Uterus (tissue), 2 donors: ENCODE results near the gene NSD2.

Source experiments
- POLR2A ChIP-seq, 2 donors: fragments of 450-650 bp; IDR thresholded peaks; one replicate each; pipeline ENCODE4 v1.6.1; 2016; ENCODE audit warnings: antibody characterized with exemption in 2 of 2, mild to moderate bottlenecking in 1 of 2, moderate library complexity in 1 of 2
- TF ChIP-seq, protein P1 (sequence below), 4 experiments: fragments of 200-600 bp in 2 of 4; fragments of 450-650 bp in 2 of 4; sonication (generic) in 2 of 4; IDR thresholded peaks; one replicate each; pipeline ENCODE4 v1.5.1; 2016 to 2019; ENCODE audit warnings: antibody characterized with exemption in 4 of 4, mild to moderate bottlenecking in 2 of 4, moderate library complexity in 1 of 4

DNA sequence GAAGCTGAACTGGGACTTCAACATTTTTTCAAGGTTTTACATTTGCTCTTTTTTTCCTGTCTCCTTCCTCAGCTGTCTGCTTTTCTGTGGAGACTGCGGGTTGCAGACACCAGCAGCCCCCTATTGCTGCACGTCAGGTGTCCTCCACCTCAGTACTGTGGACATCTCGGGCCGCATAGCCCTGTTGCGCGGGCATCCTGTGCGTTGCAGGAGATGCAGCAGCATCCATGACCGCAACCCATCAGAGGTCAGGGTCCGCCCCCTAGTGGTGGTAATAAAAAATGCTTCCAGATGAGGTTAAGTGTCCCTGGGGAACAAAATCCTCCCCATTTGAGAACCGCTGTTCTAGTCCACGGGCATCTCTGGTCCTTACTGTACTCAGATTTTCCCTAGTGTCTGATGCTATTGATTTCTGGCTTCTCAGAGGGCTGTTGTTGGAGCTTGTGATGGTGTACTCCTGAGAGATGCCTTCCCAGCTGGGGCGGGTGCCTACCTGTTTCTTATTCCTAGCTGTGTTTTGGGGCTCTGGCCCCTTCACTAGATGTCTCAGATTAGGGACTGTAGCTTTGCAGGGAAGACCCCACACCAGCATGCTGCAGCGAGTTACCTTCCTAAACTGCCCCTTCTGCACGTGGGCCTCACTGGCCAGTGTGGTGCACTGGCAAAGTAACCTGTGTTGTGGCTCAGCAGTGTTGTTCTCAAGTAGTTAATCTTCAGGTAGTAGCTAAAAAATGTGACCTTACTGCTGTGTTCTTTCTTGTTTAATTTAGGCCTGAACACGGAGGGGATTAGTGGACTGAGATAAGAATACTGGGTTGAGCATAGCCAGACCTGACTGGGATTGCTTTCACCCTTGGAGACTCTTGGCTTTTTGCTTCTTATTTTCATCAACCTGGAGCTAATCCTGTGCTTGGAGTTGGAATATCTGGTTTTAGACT, 28.2 kb downstream of the NSD2 start:
- TF ChIP-seq, protein P1, sequence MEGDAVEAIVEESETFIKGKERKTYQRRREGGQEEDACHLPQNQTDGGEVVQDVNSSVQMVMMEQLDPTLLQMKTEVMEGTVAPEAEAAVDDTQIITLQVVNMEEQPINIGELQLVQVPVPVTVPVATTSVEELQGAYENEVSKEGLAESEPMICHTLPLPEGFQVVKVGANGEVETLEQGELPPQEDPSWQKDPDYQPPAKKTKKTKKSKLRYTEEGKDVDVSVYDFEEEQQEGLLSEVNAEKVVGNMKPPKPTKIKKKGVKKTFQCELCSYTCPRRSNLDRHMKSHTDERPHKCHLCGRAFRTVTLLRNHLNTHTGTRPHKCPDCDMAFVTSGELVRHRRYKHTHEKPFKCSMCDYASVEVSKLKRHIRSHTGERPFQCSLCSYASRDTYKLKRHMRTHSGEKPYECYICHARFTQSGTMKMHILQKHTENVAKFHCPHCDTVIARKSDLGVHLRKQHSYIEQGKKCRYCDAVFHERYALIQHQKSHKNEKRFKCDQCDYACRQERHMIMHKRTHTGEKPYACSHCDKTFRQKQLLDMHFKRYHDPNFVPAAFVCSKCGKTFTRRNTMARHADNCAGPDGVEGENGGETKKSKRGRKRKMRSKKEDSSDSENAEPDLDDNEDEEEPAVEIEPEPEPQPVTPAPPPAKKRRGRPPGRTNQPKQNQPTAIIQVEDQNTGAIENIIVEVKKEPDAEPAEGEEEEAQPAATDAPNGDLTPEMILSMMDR (IDR thresholded peaks at IDR 0.05), result peak; percentile 83 to 89 (median 87)
- no peak for TF ChIP-seq POLR2A (IDR thresholded peaks at IDR 0.05)
